ENCODE data around the gene GOLIM4. TPM values are rescaled to one million over a fixed set of nuclear protein-coding genes. Genes with fewer than 3 reads are reported as not detected.

The GOLIM4 gene
- total and polyA plus RNA-seq, 2 of the 13 experiments (the other 11 are each of a cell fraction or from before 2014, with no cell fraction given): 10.9 to 47.7 TPM

DNA sequence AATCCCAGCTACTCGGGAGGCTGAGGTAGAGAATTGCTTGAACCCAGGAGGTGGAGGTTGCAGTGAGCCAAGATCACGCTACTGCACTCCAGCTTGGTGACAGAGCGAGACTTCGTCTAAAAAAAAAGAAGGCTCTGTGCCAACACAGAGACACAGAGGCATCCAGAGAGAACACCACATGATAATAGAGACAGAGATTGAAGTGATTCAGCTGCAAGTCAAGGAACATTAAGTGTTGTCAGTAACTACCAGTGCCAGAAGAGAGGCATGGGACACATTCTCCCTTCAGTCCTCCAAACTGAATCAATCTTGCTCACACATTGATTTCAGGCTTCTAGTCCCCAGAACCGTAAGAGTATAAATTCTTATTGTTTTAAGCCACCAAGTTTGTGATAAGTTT is 97.5 kb downstream of the GOLIM4 start (continued):
- TF ChIP-seq, protein P1, sequence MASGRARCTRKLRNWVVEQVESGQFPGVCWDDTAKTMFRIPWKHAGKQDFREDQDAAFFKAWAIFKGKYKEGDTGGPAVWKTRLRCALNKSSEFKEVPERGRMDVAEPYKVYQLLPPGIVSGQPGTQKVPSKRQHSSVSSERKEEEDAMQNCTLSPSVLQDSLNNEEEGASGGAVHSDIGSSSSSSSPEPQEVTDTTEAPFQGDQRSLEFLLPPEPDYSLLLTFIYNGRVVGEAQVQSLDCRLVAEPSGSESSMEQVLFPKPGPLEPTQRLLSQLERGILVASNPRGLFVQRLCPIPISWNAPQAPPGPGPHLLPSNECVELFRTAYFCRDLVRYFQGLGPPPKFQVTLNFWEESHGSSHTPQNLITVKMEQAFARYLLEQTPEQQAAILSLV (CRISPR knock-in tag; IDR thresholded peaks at IDR 0.05; ENCODE audit: borderline replicate concordance): no peak
- TF ChIP-seq, protein P2, sequence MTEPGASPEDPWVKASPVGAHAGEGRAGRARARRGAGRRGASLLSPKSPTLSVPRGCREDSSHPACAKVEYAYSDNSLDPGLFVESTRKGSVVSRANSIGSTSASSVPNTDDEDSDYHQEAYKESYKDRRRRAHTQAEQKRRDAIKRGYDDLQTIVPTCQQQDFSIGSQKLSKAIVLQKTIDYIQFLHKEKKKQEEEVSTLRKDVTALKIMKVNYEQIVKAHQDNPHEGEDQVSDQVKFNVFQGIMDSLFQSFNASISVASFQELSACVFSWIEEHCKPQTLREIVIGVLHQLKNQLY (CRISPR knock-in tag; IDR thresholded peaks at IDR 0.05): no peak
- no peak for TF ChIP-seq FOXO1 (CRISPR knock-in tag; IDR thresholded peaks at IDR 0.05)

DNA sequence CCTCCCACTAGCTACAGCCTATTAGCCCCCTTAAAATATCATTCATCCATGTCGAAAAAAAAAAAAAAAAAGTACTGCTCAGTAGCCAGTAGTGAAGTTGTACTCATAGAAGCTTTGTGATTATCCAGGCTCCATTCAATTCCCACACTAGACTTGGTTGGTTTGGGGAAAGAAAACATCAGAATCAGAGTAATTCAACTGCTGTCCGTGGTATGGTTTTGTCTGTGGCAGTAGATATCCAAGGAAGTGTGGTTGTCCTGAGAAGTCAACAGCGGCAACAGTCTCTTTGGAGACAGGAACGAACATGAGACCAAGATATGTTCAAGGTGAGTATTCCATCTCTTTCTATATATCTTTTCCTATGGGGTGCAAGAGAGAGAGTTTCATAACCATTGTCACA is 99.2 kb downstream of the GOLIM4 start:
- Histone ChIP-seq H3K27me3 (ENCODE audit: control insufficient read depth in 1 of 2, insufficient read depth in 2 of 2, low read length in 2 of 2) (peaks cover 1 to 3% of the 10 kb centered on the region in 2 experiments; a peak in 3 of 5 replicates), H2AFZ (ENCODE audit: low read length) (no peak overlapping the region), H3K27ac (ENCODE audit: extremely low read length, insufficient read depth, low read length) (no peak overlapping the region), H3K9me3 (ENCODE audit: low read length) (no peaks in the 10 kb centered on the region), H4K20me1 (ENCODE audit: insufficient read depth, low read length) (no peaks in the 10 kb centered on the region), H3K36me3 (replicated peaks in 1 of 2; ENCODE audit: control insufficient read depth in 1 of 2, insufficient read depth in 2 of 2, low read length in 2 of 2) (no peaks in the 10 kb centered on the region), H3K4me3 (replicated peaks in 1 of 3; ENCODE audit: insufficient read depth in 1 of 3, low read depth in 2 of 3, low read length in 3 of 3) (no peak overlapping the region), H3K4me2 (ENCODE audit: low read depth, low read length) (no peak overlapping the region), H3K4me1 (ENCODE audit: insufficient read depth, low read length) (no peaks in the 10 kb centered on the region), H3K9ac (ENCODE audit: insufficient read depth, low read depth, low read length) (no peak overlapping the region), H3K79me2 (ENCODE audit: insufficient read depth, low read length) (no peaks in the 10 kb centered on the region)
- no peak for FAIRE-seq
- 9% methylated on average over 4 of the region's 4 CpGs for WGBS (ENCODE audit: low lambda C conversion rate)
- TF ChIP-seq ZNF234 (CRISPR knock-in tag; conservative IDR thresholded peaks at IDR 0.05) (no peak), ARNTL (CRISPR knock-in tag; IDR thresholded peaks at IDR 0.05) (no peak), ZNF614 (CRISPR knock-in tag; IDR thresholded peaks at IDR 0.05; ENCODE audit: borderline replicate concordance) (no peak), IRF2 (CRISPR knock-in tag; IDR thresholded peaks at IDR 0.05) (no peak), ZSCAN9 (CRISPR knock-in tag; IDR thresholded peaks at IDR 0.05; ENCODE audit: borderline replicate concordance) (no peak), ZEB1 (IDR thresholded peaks at IDR 0.05; ENCODE audit: insufficient replicate concordance, low read depth) (no peak), GPN1 (CRISPR knock-in tag; IDR thresholded peaks at IDR 0.05; ENCODE audit: borderline replicate concordance) (no peak), KAT8 (CRISPR knock-in tag; IDR thresholded peaks at IDR 0.05) (no peak), HMG20A (CRISPR knock-in tag; IDR thresholded peaks at IDR 0.05; ENCODE audit: borderline replicate concordance) (no peak), ZNF30 (CRISPR knock-in tag; IDR thresholded peaks at IDR 0.05) (no peak), ARNT (IDR thresholded peaks at IDR 0.05) (no peak), ZNF850 (CRISPR knock-in tag; conservative IDR thresholded peaks at IDR 0.05) (no peak), ESRRA (CRISPR knock-in tag; IDR thresholded peaks at IDR 0.05; ENCODE audit: low read depth) (no peak)
- TF ChIP-seq, protein P3, sequence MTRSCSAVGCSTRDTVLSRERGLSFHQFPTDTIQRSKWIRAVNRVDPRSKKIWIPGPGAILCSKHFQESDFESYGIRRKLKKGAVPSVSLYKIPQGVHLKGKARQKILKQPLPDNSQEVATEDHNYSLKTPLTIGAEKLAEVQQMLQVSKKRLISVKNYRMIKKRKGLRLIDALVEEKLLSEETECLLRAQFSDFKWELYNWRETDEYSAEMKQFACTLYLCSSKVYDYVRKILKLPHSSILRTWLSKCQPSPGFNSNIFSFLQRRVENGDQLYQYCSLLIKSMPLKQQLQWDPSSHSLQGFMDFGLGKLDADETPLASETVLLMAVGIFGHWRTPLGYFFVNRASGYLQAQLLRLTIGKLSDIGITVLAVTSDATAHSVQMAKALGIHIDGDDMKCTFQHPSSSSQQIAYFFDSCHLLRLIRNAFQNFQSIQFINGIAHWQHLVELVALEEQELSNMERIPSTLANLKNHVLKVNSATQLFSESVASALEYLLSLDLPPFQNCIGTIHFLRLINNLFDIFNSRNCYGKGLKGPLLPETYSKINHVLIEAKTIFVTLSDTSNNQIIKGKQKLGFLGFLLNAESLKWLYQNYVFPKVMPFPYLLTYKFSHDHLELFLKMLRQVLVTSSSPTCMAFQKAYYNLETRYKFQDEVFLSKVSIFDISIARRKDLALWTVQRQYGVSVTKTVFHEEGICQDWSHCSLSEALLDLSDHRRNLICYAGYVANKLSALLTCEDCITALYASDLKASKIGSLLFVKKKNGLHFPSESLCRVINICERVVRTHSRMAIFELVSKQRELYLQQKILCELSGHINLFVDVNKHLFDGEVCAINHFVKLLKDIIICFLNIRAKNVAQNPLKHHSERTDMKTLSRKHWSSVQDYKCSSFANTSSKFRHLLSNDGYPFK (CRISPR knock-in tag; IDR thresholded peaks at IDR 0.05; ENCODE audit: borderline replicate concordance): no peak
- TF ChIP-seq, protein P4, sequence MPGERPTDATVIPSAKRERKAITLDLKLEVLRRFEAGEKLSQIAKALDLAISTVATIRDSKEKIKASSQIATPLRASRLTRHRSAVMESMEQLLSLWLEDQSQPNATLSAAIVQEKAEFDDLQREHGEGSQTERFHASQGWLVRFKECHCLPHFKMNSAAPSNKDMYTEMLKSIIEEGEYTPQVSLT (CRISPR knock-in tag; IDR thresholded peaks at IDR 0.05; ENCODE audit: borderline replicate concordance, low read depth): no peak
- no peak for ATAC-seq
- intact Hi-C loops (cut with micrococcal nuclease; ENCODE audit: unreplicated experiment) (no loop called here), in situ Hi-C loops (cut with HindIII; ENCODE audit: extremely low pct_ligation_motif_present, low pct_unique_long_range_greater_than_20kb) (no loop called here)
- CTCF ChIA-PET (ENCODE audit: low intra/inter-chr PET ratio, low total read pairs): no interaction called here
- POLR2A ChIA-PET: no interaction called here
- no peak for DNase-seq (ENCODE audit: low spot score)
- no TSS peak for BruUV-seq (replicated peaks)

Measured in HepG2 (cell line).